NCI-H345 (cell line): ENCODE results near the gene SLBP.
"Not testable (repeated sequence)": the region's sequence is repeated elsewhere in the genome, so short reads cannot be mapped to it uniquely, and the experiment has no call there.

Source experiments
- DNase-seq: peaks from one replicate; lab custom pipeline; 2025; lab: John Stamatoyannopoulos, UW

Gene SLBP

DNA sequence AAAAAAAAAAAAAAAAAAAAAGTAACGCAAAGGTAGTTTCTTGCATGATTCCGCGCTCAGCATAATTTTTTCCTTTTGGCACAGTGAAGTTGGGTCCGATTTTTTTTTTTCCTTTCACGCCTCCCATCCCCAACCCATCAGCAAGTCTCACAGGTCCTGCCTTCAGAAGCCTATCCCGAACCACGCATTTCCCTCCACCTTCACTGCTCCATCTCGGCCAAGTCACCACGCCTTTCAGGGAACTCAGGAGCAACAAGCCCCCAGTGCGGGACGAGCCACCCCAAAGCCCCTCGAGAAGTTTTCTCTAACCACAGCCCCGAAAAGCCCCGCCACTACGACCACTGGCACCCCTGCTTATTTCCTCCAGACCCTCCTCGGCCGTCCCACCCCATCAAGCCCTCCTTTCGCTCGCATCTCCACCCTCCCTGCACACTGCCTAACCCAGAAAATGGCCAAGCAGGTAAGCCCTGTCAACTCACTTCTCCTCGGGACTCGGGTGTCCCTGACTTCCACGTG, 1.0 kb downstream of the SLBP start:
- no peak for DNase-seq

DNA sequence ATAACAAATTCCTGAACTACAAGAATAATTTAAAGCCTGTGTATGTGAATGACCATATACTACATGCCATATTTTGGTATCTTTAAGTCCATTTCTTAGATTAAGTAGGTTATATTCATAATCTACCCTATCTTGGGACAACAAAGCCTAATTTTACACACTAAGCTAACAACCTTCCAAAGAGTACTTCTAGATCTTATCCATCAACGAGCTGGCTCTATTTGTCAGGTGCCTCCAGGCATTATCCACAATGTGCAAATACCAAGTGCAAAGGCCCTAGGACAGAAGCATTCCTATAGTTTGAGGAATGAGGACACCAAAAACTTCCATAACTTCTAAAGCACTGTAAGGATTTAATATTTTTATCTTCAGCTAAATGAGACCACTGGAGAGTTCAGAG, 3.5 kb downstream of the SLBP start:
- DNase-seq = no peak

DNA sequence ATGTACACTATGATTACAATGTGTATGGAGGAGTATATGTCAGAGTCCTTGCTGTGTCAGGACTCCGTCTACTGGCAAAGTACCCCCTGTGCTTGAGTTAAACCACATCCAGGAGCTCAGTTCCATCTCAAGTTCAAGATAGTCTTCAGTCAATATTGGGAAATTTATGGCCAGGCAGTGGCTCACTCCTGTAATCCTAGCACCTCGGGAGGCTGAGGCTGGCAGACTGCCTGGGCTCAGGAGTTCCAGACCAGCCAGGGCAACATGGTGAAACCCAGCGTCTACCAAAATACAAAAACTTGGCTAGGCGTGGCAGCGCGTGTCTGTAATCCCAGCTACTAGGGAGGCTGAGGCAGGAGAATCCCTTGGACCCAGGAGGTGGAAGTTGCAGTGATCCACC, 5.8 kb downstream of the SLBP start:
- no peak for DNase-seq

DNA sequence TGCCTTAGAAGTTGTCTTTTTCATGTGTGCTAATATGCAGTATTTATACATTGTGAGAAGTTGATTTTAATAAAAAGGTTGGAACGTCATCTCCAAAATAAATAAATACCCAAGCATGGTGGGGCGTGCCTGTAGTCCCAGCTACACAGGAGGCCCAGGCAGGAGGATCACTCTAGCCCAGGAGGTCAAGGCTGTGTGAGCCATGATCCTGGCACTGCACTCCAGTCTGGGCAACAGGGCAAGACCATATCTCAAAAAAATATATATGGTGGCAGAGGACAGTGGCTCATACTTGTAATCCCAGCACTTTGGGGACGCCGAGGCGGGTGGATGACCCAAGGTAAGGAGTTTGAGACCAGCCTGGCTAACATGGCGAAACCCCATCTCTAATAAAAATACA, 6.4 kb downstream of the SLBP start:
- no peak for DNase-seq

DNA sequence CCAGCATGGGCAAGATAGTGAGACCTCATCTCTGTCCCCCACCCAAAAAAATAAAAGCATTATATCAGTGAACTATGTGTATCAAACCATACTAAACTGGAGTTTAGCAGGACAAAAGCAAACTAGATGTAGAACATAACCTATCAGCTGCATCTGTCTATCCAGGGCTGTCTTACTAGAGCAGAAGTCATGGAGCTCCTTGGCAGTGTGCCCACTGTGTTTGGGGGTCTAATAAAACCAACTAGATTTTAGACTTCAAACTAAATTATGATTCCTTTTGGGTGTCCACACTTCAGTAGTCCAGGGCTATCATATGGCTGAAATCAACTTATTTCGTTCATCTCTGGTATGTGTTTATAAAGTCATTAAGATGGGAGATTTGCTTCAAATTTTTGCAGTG, 8.3 kb downstream of the SLBP start:
- no peak for DNase-seq

DNA sequence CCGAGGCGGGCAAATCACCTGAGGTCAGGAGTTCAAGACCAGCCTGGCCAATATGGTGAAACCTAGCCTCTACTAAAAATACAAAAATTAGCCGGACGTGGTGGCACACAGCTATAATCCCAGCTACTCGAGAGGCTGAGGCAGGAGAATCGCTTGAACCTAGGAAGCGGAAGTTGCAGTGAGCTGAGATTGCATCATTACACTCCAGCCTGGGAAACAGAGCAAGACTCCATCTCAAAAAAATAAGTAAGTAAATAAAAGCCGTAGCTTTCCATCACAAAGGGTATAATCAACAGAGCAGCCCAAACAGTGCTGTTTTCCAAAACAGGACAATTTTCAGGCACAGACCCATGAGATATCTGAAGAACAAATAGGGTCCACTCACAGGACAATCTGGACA, 10.4 kb downstream of the SLBP start:
- DNase-seq = not testable (repeated sequence)

DNA sequence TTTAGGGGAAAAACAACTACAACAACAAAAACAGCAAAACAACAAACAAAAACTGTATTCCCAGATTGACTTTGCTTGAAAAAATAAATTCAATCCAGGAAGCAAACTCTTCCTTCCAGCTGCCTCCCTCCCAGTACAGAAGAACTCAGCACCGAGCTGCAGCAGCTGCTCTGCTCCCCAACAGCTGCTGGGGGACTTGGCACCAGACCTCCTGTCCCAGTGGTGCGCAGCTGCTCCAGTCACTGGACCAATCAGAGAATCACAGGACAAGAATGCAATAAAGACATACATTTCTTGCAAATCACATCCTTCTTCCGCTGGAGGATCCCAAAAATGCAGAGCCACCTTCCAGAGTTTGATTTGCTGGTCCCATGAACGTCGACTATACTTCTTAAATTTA, 16.2 kb downstream of the SLBP start:
- DNase-seq = no peak

DNA sequence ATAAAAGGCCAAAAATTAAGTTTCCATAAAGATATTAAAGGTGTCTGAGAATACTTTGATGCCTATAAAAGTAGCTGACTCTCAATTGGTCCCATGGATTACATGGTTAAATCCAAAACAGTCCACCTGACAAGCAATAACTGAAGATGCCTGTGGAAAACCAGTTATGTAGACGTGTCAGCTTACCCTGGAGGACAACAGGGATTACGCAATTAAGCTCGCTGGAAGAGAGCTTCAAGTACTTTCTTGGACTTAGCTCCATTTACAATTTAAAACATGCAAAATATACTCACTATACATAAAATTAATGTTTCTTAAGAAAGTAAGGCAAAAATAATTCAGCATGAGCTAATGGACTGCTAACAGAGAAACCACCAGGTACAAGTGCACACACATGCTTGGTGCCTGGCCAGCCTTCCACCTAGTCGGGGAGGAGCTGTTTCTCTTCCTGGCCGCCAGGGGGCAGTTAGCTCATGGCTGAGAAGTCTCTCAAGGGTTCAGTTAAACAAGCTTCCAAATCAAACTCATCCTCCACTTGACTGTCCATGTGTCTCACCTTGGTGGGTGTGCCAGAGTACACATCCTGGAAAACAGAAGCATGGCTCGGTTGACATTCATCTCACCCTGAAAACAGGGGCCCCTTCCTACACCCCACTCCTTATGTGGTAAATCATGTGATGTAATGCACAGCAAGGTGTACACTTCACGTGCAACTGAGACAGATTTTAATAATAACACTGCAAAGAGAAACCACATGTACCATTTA, 18.8 kb downstream of the SLBP start:
- DNase-seq = peak; percentile 70

DNA sequence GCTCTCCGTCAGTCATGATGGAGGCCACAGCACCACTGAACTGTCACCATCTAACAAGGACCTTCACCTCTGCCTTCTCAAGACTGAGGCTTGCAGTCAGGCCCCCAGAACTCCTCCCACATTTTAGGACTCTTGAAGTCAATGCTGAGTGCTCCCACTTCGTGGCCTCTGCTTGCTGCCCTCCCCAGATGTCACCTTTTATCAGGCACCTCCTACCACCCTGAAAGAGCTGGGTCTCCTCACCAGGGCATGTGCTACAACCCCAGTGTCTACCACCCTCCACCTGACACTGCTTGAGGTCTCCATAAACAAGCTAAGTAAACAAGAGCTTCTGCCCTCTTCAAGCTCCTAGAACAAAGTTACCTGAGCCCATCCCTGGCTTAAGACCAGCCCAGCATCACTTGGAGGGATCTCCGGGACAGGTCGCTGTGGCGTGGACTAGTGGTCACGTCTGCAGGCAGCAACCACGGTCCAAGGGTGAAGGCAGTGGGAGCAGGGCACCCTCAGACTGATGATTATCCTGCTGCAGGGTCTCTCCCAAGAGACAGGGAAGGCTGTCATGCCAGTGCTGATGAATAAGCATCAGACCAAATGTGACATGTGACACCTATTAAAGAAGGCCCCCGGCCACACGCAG, 20.3 kb downstream of the SLBP start:
- no peak for DNase-seq

DNA sequence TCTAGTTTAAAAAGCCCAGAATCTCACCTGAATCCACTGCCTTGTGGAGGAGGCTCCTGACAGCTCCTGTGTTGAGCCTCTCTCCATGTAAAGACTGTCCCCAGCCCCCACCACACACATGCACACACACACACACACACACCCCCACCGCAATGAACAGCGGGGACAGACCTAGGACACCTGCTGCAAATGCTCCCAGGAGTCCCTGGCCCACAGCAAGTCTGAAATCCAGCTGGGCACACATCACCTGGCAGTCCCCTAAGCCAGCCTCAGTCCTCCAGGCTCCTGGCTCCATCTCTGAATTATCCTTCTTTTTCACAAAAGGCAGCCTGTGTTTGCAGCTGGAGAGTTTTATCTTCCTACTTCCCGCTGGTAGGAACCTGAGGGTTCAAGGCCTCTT, 21.4 kb downstream of the SLBP start:
- DNase-seq = no peak

DNA sequence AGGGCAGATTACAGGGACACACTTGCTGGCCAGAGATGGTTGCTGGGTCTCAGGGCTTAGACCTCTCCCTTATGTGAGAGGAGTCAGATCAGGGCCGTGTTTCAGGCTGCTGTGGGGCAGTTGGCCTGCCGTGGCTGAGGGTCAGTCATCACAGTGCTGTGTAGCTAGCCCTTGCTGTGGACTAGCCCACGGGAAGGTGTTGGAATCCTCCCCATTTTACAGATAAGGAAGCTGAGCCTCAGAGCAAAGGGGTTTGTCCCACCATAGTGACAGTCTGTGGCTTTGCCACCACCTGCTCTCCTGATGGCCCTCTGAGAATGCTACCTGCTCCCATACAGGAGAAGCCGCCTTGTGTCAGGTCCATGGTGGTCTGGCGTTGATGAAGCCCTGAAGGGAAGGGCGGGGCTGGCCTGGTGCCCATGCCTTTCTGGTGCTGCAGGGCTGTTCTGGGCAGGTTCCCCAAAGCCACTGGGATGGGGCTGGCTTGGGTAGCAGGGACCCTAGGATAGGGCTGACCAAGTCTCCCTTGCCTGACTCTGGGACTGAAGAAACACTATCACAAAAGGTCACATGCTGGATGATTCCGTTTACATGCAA, 25.6 kb downstream of the SLBP start:
- DNase-seq = no peak

DNA sequence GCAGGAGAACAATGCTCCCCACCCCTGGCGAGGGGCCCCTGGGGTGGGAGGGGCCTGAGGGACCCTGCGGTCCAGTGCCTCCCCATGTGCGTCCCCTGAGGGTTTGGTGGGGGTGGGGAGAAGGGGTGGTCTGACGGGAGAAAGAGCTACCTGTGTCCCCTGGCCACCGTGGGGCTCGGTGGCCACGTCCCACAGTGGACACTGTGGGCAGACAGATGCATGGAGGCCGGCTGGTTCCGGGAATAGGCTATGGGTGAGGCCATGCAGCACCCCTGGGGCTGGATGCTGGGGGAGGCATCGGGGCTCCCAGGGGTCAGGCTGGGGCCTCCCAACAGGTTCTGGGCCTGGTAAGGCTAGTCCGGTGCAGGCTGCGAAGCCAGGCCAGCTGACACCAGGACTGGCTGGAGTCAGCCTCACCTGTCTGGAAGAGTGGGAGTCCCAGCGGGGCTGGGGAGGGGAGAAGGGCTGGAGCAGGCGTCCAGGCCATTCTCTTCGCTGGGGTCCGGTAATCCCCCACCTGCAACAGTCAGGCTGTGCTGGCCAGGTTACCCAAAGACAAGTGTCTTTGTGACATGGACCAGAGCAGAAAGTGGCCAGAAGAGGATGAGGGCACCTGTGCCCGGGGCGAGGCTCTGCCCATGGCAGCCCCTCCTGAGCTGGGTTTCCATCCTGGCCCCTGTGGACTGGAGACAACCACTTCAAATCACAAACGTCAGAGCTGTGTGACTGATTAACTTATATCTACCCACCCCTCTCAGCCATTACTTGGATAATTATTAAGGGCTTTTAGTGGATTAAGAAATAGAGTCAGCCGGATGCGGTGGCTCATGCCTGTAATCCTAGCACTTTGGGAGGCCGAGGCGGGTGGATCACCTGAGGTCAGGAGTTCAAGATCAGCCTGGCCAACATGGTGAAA, 26.6 kb downstream of the SLBP start:
- DNase-seq = no peak

DNA sequence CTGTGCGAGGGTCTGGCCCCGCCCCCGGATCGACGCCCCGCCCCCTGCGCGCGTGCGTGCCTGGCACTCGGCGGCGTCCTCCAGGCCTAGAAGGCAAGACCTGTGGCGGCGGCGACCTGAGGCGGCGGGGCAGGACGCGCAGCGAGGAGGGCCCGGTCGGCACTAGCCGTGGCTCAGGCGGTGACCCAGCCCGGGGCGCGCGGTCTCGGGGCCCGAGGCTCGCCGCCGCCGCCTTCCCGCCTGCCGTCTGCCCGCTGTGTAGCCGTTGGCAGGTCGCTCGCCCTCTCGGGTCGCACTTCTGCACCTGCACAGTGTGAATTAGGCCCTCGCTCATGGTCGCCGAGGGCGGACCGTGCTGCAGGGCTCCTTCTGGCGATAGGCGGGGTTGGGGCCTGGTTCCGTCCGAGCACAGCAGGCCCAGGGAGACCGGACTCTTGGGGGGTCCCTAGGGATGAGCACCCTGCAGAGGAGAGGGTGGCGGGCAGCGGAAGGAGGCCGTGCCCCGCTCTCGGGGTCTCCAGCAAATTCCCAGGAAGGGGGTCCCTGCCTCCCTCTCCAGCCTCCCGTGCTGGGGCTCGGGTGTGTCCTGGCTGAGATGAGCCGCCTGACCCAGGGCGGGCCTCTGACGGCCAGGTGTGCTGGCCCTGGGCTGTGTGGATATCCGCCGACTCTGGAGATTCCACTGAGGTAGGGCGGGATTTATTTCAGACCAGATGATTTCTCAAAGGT, 27.4 kb downstream of the SLBP start:
- DNase-seq = no peak

DNA sequence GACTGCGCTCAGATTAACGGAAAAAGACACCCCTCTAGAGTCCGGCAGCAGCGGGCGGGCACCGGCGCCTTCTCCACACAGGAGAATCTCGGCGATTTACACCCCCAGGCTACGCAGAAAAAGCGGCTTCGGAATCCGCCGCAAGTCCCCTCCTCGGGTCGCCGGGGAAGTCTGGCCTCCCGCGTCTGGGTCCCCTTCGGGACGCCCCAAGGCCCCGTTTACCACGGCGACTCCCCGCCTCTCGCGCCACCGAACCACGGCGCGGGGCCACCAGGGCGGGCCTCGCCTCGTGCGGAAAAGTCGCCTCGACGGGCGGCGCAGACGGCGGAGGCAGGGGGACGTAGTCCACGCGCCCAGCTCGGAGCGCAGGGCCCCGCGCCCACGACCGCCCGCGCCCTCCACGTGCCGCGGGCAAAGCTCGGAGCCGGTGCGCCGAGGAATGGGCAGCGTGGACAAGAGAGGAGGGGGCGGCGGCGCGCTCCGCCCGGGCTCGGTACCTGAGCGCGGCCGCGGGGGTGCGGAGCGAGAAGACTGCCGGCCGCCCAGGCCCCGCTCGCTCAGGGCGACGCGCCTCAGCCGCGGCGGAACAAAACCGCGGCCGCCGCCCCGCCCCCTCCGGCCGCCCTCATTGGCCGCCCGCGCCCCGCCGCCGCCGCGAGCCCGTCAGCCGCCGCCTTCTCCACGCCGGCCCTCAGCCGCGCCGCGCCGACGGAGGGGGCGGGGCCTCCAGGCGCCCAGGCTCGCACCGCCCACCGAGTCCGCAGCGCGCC, 28.2 kb downstream of the SLBP start, which contains the start of gene FAM53A:
Gene FAM53A (minus strand): TSS at position 578 of the 770 bp plus-strand sequence. CDS start 15,572 bp downstream, outside the sequence.
- DNase-seq = peak; percentile 82

DNA sequence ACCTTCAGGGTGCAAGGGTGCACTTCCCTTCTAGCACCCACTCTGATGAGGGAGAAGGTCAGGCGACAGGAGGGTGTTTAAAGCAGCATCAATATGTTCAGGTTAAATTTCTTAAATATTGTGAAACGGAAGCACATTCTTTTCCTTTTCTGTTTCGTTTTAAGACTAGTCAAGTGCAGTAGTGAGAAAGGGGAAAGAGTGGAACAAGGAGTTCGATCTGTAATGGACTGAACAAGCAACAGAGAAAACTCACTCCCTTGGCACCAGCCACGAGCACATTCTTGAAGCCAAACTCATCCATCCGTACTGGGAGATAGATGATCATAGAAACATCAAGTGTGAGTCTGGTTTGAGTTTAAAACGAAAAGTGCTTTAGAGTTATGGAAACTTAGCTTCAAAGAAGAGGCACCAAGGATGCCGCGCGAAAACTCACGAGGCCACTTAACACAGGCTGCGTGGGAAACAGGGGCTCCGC, 28.8 kb downstream of the SLBP start:
- peak; percentile 4 for DNase-seq

DNA sequence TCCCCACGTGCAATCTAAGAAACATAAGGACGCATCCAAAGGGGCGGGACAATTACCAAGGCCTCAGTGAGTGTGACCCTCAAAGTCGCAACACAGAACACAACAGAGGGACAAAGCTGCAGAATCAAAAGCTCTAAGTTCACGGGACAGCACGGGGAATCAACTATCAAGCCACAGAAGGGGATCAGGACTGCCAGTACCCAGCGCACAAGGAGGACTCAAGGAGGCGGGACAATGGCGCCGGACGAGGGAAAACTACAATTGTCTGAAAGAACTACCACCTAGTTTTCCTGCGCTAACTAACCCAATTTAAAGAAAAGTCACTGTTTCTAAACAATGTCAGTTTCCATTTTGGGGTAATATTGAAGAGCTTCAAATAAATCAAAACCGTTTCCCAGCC, 29.3 kb downstream of the SLBP start:
- no peak for DNase-seq

DNA sequence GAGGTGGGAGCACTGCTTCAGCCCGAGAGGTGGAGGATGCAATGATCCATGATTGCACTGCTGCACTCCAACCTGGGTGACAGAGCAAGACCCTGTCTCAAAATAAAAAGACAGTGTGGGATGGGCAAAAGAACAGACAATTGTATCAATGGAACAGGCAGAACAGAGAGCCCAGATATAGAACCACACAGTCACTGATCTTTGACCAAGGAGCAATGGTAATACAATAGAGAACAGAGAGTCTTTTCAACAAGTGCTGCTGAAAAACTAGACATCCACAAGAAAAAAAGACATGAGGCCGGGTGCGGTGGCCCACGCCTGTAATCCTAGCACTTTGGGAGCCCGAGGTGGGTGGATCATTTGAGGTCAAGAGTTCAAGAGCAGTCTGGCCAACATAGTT, 33.9 kb downstream of the SLBP start:
- DNase-seq = no peak

DNA sequence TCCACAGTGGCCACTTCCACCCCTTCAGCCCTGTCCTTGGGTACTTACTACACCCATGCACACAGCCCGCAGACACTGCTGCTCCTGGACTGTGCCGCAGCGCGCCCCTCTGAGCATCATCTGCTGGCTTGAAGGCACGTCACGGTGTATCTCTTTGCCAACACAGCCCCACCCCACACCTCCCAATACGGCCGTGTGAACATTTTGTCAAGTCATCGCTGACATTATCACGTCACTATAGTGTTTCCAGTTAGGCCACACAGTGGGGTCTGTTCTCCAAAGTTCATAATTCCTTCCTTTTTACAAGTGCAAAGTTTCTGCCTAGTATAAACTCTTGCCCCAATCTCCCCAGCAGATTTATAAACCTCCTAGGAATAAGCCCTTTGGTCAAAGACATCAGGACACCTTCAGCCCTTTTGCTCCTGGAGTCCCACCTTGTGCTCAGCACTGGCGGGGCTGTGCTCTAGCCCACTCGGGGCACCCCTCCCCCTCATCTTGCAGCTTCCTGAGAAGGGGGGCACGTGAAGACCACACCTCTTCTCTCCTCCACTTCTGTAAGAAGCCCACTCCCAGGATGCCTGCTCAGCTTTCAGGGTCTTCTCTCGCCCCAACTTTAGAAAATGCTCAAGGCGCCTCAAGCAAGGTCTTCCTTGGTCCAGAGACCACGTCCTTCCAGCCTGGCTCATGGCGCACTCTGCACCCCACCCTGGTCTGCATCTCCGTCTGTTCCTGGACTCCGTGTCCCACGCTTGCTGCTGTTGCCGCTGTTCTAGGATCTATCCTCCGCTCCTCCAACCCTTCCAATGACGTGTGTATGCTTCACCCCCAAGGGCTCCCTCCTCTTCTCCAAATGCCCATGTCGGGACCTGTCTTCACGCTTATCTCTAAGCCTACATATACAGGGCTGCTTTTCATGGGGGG, 35.3 kb downstream of the SLBP start:
- no peak for DNase-seq

DNA sequence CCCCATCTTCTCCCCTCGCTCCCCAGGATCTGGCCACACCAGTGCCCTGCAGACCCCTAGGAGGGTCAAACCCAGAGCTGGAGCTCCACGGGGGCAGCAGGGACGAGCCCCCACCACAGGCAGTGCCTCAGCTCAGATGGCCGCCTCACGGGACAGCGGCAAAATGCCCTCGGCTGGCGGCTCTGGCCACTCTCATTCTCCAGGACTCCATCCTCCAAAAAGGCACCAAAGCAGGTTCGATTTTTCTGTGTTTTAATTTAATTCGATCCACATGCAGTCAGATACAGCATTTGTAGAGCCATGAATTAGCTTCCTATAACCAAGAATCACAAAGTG, 36.3 kb downstream of the SLBP start:
- DNase-seq = no peak
